ENCODE data around the gene GSE1. TPM values are rescaled to one million over a fixed set of nuclear protein-coding genes. Genes with fewer than 3 reads are reported as not detected.
A peak's percentile ranks its signal among the peaks of the same experiment; 100 is the strongest.

Gene GSE1
- total RNA-seq, 1 donor from 2014 or later: 12.9 TPM

DNA sequence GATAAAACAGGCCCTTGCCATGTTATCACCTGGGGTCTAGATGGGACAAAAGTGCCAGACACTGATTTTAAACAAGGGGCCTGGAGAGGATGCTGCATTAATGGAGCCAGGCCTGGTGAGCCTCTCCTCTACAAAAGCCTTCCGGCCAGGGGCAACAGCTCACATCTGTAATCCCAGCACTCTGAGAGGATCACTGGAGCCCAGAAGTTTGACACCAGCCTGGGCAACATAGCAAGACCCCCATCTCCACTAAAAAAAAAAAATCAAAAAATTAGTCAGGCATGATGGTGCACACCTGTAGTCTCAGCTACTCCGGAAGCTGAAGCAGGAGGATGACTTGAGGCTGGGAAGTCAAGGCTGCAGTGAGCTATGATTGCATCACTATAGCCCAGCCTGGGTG lies 72.1 kb downstream of the GSE1 start:
- TF ChIP-seq, protein P1, sequence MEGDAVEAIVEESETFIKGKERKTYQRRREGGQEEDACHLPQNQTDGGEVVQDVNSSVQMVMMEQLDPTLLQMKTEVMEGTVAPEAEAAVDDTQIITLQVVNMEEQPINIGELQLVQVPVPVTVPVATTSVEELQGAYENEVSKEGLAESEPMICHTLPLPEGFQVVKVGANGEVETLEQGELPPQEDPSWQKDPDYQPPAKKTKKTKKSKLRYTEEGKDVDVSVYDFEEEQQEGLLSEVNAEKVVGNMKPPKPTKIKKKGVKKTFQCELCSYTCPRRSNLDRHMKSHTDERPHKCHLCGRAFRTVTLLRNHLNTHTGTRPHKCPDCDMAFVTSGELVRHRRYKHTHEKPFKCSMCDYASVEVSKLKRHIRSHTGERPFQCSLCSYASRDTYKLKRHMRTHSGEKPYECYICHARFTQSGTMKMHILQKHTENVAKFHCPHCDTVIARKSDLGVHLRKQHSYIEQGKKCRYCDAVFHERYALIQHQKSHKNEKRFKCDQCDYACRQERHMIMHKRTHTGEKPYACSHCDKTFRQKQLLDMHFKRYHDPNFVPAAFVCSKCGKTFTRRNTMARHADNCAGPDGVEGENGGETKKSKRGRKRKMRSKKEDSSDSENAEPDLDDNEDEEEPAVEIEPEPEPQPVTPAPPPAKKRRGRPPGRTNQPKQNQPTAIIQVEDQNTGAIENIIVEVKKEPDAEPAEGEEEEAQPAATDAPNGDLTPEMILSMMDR (IDR thresholded peaks at IDR 0.05; ENCODE audit: insufficient read depth, low read length, severe bottlenecking): no peak
- FAIRE-seq: no peak
- H3K27me3 ChIP-seq (ENCODE audit: control insufficient read depth, insufficient read depth, low read length): no peaks in the 10 kb centered on the region
- DNase-seq (ENCODE audit: low read depth): no peak
- no peak overlapping the region for H3K4me3 ChIP-seq (ENCODE audit: low read depth, low read length)
- peaks cover 2% of the 10 kb centered on the region for H3K36me3 ChIP-seq (ENCODE audit: control insufficient read depth, insufficient read depth, low read length)

DNA sequence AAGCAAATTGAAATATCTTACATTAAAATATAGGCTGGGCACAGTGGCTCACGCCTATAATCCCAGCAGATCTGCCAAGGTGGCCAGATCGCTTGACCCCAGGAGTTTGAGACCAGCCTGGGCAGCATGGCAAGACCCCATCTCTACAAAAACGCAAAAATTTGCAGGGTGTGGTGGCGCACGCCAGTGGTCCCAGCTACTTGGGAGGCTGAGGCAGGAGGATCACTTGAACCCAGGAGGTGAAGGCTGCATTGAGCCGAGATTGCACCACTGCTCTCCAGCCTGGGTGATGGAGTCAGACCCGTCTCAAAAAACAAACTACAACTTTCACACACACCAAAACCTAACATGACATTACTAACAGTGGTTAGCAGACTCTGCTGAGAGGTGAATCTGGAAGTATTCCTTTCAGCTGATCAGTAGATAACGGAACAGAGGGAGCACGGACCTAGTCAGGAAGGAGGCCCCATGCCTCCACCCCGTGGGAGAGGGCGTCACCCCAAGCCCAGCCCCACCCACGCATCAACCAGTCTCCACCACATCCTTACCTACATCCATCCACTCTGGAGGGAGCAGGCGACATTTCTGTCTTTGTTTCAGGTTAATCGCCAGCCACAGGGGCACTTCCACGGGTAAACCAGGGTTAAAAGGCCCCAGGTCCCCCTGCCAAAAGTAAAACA lies 73.9 kb downstream of the GSE1 start:
- TF ChIP-seq, protein P1 (IDR thresholded peaks at IDR 0.05; ENCODE audit: insufficient read depth, low read length, severe bottlenecking): no peak
- Histone ChIP-seq H3K27me3 (ENCODE audit: control insufficient read depth, insufficient read depth, low read length) (no peaks in the 10 kb centered on the region), H3K4me3 (ENCODE audit: low read depth, low read length) (no peak overlapping the region), H3K36me3 (ENCODE audit: control insufficient read depth, insufficient read depth, low read length) (no peaks in the 10 kb centered on the region)
- no peak for FAIRE-seq
- no peak for DNase-seq (ENCODE audit: low read depth)

DNA sequence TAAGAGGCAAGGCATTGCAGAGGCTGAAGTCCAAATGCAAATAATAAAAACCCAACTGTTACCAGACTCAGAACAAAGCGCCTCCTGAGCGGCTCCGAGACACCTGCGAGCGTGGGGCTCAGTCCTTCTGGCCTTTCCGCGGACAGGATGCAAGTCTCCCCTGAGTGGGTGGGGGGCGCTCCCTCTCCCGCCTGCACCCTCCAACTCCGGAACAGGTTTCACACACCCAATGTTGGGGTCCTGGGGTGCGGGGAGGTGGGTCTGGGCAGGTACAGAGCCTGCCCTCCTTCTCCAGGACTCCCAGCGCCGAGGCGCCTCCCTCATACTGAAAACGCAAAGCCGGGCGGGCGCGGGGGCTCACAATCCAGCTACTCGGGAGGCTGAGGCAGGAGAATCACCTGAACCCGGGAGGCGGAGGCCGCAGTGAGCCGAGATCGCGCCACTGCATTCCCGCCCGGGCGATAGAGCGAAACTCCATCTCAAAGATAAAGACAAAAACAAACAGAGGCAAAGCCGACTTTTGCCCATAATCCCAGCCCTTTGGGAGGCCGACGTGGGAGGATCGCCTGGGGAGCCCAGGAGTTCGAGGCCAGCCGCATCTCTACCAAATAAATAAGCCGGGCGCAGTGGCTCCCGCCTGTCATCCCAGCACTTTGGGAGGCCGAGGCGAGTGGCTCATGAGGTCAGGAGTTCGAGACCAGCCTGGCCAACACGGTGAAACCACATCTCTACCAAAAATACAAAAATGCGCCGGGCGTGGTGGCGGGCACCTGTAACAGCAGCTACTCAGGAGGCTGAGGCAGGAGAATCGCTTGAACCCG lies 74.7 kb downstream of the GSE1 start:
- Histone ChIP-seq H3K27me3 (ENCODE audit: control insufficient read depth, insufficient read depth, low read length) (no peaks in the 10 kb centered on the region), H3K36me3 (ENCODE audit: control insufficient read depth, insufficient read depth, low read length) (no peaks in the 10 kb centered on the region), H3K4me3 (ENCODE audit: low read depth, low read length) (peak overlapping the region; percentile 66)
- TF ChIP-seq, protein P1 (IDR thresholded peaks at IDR 0.05; ENCODE audit: insufficient read depth, low read length, severe bottlenecking): no peak
- no peak for DNase-seq (ENCODE audit: low read depth)
- FAIRE-seq: no peak

DNA sequence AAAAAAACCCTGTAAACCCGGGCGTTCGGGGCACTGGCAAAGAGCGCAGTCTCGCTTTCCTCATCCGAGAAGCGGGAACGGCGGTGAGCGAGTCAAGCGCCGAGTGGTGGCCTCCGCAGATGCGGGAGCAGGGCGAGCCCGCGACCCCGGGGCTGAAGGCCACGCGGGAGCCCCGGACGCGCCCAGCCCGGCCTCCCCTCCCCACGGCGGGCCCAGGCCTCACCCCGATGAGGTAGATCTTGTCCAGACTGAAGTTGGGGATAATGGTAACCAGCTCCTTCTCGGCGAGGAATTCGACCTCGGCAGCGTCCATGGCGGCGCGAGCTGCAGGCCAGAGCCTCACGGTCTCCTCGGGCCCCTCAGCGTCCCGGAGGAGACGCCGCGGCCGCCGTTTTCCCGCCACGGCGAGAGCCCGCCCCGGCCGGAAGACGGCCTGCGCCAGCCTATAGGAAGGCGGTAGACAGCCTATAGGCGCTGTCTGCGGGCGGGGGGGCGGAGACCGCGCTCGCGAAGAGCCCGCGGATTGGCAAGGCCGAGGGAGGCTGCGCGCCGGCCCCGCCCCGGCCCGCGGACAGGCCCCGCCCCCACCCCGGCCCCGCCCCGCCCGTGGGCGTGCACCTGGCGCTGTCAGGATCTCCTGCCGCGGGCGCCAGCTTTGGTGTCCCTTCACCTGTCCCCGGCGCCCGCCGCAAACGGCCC lies 75.6 kb downstream of the GSE1 start, which contains the start of gene GINS2:
Gene GINS2 (minus strand): TSS at position 369 of the 699 bp plus-strand sequence. CDS start 56 bp downstream, at position 313.
- no peaks in the 10 kb centered on the region for H3K36me3 ChIP-seq (ENCODE audit: control insufficient read depth, insufficient read depth, low read length)
- TF ChIP-seq, protein P1 (IDR thresholded peaks at IDR 0.05; ENCODE audit: insufficient read depth, low read length, severe bottlenecking): no peak
- no peak for FAIRE-seq
- H3K4me3 ChIP-seq (ENCODE audit: low read depth, low read length): peak within 1 kb of the TSS; percentile 66
- no peaks in the 10 kb centered on the region for H3K27me3 ChIP-seq (ENCODE audit: control insufficient read depth, insufficient read depth, low read length)
- peak; percentile 71 for DNase-seq (ENCODE audit: low read depth)

DNA sequence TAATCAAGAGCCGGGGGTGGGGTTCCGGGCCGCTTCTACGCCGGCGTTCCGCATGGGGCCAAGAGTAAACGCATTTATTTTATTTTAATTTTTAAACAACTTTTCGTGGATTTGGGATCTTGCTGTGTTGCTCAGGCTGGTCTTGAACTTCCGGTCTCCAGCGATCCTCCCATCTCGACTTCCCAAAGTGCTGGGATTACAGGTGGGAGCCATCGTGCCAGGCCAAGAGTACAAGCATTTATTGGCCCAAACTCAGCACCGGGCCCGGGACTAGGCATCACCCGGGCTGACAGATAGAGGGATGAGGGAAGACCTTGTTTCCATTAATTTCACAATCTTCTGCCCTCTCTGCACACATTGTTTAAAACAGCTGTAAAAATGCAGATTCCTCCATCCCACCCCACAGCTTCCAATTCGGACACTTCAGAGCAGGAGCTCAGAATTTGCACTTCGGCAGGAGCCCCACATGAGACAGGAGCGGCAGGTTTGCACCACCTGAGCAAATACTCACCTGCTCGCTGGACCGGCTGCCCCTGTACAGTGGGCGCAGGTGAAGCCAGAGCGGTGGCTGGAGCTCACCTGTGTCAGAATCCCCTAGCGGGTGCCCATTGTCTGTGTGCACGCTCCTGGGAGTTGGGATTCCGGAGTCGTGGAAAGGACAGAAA lies 76.3 kb downstream of the GSE1 start:
- Histone ChIP-seq H3K36me3 (ENCODE audit: control insufficient read depth, insufficient read depth, low read length) (no peaks in the 10 kb centered on the region), H3K4me3 (ENCODE audit: low read depth, low read length) (peak overlapping the region; percentile 21), H3K27me3 (ENCODE audit: control insufficient read depth, insufficient read depth, low read length) (no peaks in the 10 kb centered on the region)
- FAIRE-seq: no peak
- DNase-seq (ENCODE audit: low read depth): no peak
- TF ChIP-seq, protein P1 (IDR thresholded peaks at IDR 0.05; ENCODE audit: insufficient read depth, low read length, severe bottlenecking): peak; percentile 6
